ENCODE data around the gene DNAJB6.
"Not testable (repeated sequence)": the region's sequence is repeated elsewhere in the genome, so short reads cannot be mapped to it uniquely, and the experiment has no call there.

The DNAJB6 gene

DNA sequence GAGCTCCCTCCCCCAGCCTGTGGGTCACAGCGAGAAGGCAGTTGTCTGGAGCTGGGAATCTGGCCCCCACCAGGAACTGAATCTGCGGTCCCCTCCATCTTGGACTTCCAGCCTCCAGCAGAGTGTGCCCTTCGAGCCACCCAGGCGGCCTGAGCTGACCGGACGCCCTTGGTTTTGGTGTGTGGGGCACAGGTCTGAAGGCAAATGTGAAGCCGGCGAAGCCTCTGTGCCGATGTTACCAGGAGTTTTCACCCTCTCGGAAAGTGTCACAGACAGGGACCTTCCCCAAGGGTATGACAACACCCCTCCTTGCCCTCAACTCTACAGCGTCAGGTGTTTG is 109.1 kb downstream of the DNAJB6 start (continued):
- no peak for TF ChIP-seq ISL1 (CRISPR knock-in tag; IDR thresholded peaks at IDR 0.05)
- no peak for TF ChIP-seq PATZ1 (CRISPR knock-in tag; IDR thresholded peaks at IDR 0.05; ENCODE audit: borderline replicate concordance)
- TF ChIP-seq GLIS3 (CRISPR knock-in tag; IDR thresholded peaks at IDR 0.05), result no peak
- TF ChIP-seq CSDC2 (CRISPR knock-in tag; IDR thresholded peaks at IDR 0.05), result no peak
- no peak for TF ChIP-seq BACH2 (CRISPR knock-in tag; IDR thresholded peaks at IDR 0.05; ENCODE audit: borderline replicate concordance)
- no peak for TF ChIP-seq CREB5 (CRISPR knock-in tag; IDR thresholded peaks at IDR 0.05; ENCODE audit: low read depth)

GRCh38 chr7:157446322-157446721 is 109.5 kb downstream of the DNAJB6 start:
- ATAC-seq, result no peak
- no peak for TF ChIP-seq GLIS3 (CRISPR knock-in tag; IDR thresholded peaks at IDR 0.05)
- no peak for TF ChIP-seq CSRNP3 (CRISPR knock-in tag; IDR thresholded peaks at IDR 0.05)
- TF ChIP-seq OSR1 (CRISPR knock-in tag; IDR thresholded peaks at IDR 0.05), result no peak

GRCh38 chr7:157454003-157454402 is 117.2 kb downstream of the DNAJB6 start:
- ATAC-seq, result not testable (repeated sequence)

- no peak for ATAC-seq
- TF ChIP-seq GLIS3 (CRISPR knock-in tag; IDR thresholded peaks at IDR 0.05), result no peak
- no peak for TF ChIP-seq ESRRG (CRISPR knock-in tag; IDR thresholded peaks at IDR 0.05)
- no peak for TF ChIP-seq ZC3H10 (CRISPR knock-in tag; IDR thresholded peaks at IDR 0.05)
- no peak for TF ChIP-seq CSDC2 (CRISPR knock-in tag; IDR thresholded peaks at IDR 0.05)
- no peak for TF ChIP-seq ARNTL (CRISPR knock-in tag; IDR thresholded peaks at IDR 0.05; ENCODE audit: borderline replicate concordance, low read depth)
- no peak for TF ChIP-seq BACH2 (CRISPR knock-in tag; IDR thresholded peaks at IDR 0.05; ENCODE audit: borderline replicate concordance)
- TF ChIP-seq PPARA (CRISPR knock-in tag; IDR thresholded peaks at IDR 0.05; ENCODE audit: borderline replicate concordance), result no peak
- no peak for TF ChIP-seq OSR1 (CRISPR knock-in tag; IDR thresholded peaks at IDR 0.05)
- no peak for TF ChIP-seq TOX (CRISPR knock-in tag; IDR thresholded peaks at IDR 0.05; ENCODE audit: borderline replicate concordance)
- TF ChIP-seq ZFP30 (CRISPR knock-in tag; IDR thresholded peaks at IDR 0.05), result no peak
- TF ChIP-seq POU6F1 (CRISPR knock-in tag; IDR thresholded peaks at IDR 0.05; ENCODE audit: borderline replicate concordance, low read depth), result no peak
- TF ChIP-seq TSHZ2 (CRISPR knock-in tag; IDR thresholded peaks at IDR 0.05), result no peak
- TF ChIP-seq ZFP3 (CRISPR knock-in tag; IDR thresholded peaks at IDR 0.05), result no peak
- no peak for TF ChIP-seq TCF4 (CRISPR knock-in tag; IDR thresholded peaks at IDR 0.05; ENCODE audit: borderline replicate concordance)
Measured at GRCh38 chr7:157457355-157458253, 120.8 kb downstream of the DNAJB6 start.

Measured in SK-N-SH treated with all-trans-retinoic acid at 6 μM for 48 hours (cell line).